ENCODE measurements around the gene SIPA1L3.

SIPA1L3 gene

DNA sequence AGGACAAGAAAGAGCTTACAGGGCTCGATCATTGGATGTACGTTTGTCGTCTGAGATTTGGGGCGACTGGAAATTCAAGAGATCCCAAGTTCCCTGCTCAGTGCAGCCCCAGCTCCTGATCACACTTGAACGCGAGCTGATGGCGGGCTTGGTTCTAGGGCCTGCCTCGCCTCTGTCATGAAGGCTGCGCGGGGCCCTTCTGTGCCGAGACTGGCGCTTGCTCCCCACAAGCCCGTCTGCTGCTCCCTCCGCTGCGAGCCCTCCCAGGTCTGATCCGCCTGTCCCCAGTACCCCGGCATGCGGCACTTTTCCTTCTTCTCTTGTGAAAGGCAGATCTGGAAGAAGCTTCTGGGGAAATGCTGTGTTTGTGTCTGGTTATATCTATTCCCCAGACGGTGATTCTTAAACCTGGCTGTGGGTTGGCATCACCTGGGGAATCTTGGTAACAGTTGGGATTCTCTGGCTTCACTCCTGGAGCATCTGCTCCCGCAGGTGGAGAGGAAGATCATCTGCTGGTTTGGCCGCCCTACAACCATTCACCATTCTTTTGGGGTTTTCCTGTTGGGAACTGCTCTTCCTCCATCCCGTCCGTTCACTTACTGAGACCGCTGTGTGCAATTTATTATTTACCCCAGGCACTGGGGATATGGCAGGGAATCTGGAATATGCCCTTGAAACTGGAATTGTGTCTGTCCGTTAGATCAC, 43.6 kb downstream of the SIPA1L3 start:
- no peak for DNase-seq

DNA sequence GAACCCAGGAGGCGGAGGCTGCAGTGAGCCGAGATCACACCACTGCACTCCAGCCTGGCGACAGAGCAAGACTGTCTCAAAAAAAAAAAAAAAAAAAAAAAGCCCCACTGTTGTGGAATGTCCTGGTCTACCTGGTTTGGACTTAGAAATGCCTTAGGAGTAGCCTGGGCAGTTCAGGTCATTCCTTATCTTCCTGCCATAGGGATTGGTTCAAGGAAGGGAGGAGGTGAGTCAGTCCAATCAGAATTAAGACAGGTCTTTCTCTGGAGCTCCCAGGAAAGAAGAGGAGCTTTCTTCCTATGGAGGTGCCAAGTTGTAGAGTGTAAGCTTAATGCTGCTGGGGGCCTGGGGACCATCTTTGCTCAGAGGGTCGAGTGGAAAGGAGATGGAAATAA, 44.8 kb downstream of the SIPA1L3 start:
- DNase-seq, result no peak

DNA sequence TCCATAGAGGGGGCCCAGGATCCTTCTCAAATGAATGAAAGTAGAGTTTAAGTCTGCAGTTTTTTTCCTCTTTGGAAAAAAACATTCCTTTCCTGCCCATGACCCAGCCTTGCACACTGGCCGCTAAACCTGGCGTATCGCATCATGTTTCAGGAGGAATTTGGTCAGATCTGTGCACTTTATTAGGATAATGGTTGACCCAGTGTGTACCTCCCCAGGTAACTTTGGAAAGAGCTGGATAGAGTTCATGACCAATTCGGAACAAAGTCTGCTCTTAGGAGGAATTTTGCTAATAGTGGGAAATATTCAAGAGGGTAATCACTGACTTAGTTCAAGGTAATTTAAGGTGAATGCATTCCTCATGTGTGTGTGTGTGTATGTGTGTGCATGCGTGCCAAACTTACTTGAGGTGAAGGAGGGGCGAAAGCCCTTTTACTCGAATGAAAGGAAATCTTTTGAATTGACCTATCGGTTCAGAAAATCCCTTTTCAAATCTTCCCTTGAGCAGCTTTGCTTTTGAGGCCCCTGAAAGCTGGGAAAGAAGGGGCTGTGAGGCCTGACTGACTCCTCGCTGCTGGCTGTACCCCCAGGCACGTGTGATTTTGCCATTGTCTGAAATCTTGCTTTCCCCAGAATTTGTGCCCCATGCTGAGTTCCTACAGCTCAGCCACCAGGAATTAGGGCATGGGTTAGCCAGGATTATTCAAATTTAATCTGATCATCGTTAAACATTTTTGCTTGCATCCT, 46.3 kb downstream of the SIPA1L3 start:
- no peak for DNase-seq

DNA sequence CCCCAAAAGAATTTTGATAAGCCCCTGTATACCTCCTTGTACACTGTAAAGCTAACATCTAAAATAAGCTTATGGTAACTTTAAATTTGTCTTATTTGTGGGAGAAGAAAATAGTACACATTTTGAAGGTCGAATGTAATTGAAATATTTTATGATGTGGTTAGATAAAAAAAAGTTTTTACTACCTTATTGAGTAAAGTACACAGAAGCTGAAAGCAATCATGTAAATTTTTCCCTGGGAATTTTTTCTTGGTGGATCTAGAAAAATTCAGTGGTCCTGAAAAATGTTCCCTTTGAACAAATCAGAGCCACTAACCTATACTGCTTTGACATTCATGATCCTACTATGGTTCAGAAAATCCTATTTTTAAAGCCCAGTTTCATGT, 46.9 kb downstream of the SIPA1L3 start:
- DNase-seq, result no peak

DNA sequence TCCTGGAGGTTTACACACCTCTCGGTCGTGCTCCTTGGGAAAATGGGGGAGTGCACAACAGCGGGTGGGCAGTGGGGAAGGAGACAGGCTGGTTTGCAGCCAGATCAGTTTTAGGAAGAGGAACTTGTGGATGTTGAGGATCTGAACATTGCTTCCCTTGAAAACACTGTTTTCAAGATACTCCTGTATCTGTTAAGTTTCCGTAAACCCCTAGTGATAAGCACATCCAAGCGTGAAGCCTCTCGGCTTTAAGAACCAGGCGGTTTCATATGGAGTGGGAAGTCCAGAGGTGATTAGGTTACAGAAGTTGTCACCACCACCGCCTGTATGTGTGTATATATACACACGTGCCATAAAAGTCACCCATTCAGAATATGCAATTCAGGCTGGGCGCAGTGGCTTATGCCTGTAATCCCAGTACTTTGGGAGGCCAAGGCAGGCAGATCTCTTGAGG, 47.4 kb downstream of the SIPA1L3 start:
- no peak for DNase-seq

DNA sequence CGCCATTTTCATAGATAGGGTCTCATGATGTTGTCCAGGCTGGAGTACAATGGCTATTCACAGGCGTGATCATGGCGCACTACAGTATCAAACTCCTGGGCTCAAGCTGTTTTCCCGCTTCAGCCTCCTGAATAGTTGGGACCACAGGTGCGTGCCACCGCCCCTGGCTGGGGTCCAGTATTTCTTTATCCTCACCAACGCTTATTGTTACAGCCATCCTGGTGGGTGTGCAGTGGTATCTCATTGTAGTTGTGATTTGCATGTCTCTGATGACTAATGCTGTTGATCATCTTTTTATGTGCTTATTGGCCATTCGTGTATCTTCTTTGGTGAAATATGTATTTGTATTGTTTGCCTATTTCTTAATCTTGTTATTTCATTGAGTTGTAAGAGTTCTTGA, 49.0 kb downstream of the SIPA1L3 start:
- DNase-seq, result no peak

DNA sequence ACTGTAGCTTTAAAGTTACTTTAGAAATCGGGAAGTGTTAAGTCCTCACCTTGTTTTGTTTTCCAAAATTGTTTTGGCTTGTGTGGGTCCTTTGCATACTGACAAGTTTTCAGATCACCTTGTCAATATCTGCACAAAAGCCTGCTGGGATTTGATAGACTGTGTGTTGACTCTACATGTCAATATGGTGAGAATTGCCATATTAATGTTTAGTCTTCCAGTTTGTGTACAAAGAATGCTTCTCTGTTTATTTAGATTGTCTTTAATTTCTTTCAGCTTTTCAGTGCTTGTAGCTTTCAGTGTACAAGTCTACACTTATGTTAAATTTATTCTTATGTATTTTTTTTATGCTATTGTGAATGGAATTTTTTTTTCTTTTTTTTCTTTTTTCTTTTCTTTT, 50.2 kb downstream of the SIPA1L3 start:
- DNase-seq, result no peak

DNA sequence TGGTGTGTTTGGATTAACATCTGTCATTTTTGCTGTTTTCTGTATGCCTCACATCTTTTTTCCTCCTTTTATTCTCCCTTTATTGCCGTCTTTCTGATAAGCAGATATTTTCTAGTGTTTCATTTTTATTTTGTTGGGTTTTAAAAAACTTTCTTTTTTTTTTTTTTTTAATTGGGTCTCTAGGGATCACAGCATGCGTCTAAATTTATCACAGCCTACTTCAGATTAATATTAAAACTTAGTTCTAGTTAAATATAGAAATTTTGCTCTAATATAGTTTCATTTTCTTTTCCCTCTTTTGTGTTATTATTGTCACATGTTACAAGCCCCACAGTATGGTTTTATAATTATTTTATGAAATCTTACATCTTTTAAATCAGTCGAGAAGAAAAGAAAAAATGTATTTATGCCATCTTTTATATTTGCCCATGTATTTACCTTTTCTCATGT, 52.7 kb downstream of the SIPA1L3 start:
- no peak for DNase-seq

DNA sequence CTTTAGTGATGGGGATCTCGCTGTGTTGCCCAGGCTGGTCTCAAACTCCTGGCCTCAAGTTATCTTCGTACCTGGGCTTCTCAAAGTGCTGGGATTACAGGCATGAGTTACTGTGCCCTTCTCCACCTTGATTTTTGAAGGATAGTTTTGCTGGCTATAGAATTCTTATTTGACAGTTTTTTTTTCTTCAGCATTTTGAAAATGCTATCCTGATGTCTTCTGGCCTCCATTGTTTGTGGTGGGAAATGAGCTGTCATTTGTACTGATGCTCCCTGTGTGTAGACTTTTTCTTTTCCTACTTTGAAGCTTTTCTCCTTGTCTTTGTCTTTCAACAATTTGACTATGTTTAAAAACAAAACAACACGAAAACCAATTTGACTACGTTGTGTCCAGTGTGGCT, 54.2 kb downstream of the SIPA1L3 start:
- DNase-seq, result no peak

DNA sequence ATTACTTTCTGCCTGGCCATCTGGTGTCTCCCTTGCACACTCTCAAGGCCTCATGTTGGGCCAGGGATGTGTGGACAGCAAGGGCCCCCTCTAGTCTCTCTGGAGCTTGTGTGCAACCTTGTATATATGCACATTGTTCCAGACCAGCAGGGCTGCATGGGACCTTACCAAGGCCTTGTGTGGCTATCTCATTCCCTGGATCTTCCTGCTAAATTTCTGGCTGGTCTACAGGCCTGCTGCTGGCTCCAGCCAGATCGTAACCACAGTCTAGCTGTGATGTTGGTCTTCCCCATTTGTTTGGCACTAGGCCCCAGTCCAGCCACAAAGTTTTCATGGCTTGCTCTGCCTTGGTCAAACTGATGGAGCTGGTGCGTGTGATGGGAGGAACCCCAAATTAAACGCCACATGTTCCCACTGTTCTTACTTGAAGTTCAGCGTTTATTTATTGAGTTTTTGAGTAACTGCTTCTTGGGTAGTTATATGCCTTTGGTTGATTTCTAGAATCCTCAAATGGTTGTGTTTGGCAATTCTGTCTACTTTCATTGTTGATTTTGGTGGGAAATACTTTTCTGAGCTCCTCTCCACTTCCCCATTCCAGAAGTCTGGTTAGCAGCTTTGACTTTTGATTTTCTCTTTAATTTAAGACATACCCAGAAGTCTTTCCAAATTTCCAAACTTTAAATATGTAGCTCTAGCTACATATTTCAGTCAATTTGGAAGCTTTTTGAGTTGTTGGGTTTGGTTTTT, 56.4 kb downstream of the SIPA1L3 start:
- DNase-seq, result no peak

DNA sequence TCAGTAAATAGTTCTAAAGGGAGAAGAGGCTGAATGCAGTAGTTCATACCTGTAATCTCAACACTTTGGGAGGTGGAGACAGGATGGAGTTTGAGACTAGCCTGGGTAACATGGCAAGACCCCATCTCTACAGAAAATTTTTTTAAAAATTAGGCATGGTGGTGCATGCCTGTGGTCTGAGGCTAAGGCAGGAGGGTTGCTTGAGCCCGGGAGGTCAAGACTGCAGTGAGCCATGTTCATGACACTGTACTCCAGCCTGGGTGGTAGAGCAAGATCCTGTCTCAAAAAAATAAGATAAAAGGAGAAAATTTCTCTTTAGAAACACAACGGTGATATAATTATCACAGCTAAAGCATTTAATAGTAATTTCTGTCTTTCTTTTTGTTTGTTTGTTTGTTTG, 57.1 kb downstream of the SIPA1L3 start:
- no peak for DNase-seq

DNA sequence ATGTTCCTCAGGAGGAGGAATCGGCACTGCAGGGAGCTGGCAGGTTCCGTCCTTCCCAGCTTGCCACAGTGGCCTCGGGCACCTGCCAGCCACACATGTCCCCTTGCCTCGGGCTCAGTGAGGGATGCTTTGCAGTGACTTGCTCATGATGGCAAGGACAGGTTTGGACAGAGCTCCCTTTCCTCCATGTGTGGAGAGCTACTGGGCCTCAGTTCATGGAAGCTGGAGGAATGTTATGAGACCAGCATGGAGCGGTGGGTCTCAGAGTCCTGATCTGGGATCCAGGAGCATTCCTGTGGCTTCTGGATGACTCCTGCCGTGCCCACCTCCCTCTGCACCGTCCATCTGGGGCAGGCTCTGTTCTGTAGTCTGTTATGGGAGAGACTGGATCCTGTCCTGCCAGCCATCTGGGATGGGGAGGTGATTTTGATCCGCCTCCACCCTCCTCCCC, 59.2 kb downstream of the SIPA1L3 start:
- DNase-seq, result no peak

DNA sequence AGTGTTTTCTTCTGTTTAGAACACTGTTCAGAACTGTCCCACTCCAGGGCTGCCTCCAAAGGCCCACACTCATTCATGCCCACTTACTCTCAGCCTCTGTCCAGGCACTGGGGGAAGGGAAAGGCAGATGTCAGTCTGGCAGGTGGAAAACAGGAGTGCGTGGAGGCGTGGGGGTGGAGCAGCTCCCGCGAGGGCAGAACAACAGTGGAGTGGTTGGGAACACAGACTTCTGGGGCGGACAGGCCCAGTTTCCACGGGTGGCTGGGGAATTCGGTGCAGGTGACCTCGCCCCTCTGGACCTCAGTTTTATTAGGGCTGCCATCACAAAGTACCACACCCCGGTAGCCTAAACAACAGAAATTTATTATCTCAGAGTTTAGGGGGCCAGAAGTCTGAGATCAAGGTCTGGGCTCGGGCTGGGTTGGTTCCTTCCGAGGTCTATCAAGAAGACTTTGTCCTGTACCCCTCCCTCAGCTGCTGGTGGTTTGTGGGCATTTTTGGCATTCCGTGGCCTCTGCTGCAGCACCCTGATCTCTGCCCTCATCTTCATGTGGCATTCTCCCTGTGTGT, 59.7 kb downstream of the SIPA1L3 start:
- DNase-seq, result no peak

DNA sequence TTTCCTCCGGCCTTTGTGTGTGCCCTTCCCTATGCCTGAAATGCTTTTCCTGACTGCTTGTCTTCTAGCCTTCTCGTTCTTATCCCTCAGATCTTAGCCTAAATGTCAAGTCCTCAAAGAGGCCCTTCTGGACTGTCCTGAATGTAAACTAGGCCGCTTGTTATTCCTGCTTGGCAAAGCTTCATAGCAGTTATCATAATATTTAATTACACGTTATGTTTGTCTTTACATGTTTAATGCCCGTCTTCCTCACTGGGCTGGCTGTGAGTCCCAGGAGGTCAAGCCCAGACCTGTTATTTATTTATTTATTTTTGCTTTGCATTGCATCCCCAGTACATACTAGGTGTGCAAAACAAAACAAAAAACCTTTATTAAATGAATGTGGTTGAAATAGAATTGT, 62.7 kb downstream of the SIPA1L3 start:
- DNase-seq, result no peak

DNA sequence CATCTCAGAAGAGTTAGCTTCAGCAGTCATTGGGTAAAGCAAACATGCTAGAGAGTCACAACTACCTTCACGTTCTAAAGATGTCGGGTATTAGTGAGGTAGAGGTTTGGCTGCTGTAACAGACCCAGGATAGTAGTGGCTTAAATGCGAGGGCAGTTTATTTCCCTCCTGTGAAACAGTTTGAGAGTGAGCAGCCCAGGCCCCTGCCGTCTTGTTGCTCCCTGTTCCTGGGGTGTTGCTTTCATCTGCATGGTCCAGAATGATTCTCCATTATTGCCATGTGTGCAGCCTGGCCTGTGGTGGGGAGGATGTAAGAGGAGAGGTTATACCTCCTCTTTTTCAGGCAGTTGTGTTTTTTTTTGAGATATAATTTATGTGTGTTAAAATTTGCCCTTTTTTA, 63.7 kb downstream of the SIPA1L3 start:
- DNase-seq, result no peak

DNA sequence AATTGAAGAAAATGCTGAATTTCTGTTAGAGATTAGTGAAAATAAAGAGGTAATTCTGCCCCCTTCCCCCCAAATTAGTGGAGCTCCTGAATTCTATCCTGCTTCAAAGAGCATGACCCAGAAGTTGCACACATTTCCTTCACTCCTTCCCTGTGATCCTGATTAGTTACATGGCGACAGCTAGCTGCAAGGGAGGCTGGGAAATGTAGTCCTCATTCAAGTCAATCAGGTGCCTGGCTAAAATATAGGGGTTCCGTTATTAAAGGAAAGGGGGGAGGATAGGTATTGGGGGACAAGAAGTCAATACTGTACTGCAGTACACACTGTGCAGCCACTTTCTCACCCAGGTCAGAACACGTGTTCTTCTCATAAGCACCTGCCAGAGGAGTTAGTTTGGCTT, 65.8 kb downstream of the SIPA1L3 start:
- no peak for DNase-seq

DNA sequence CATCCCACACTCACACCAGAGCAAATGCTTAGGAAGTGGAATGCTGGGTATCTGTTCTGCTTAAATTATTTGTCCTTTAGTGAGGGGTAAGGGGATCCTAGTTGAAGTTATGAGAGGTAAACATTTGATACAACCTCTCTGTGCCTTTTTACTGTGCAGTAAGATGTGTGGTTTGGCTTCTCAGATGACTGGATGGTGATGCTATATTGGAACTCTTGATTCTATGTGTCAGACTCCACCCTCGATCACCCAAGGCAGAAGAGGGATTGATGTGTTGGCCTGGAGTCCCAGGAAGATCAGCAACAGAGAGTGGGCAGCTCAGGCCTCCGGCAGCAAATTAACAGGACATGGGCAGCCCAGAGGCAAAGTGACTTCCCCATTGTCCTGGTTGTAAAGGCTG, 66.7 kb downstream of the SIPA1L3 start:
- DNase-seq, result no peak

DNA sequence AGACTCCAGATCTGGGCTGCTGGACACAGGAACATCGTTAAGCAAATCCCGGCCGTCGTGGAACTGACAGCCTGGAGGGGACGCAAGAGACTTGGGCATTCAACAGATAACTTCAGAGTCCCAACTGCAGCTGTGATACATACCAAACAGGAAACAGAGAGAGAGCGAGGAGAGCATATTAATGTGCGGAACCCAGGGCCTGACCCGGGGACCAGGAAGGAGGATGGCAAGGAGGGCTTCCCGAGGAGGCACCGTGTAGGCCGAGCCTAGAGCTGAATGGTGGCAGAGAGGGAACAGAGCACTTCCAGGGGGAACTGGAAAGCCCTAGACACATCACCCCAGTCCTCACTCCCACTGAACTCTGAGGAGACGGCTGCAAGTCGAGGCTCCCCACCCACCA, 68.1 kb downstream of the SIPA1L3 start:
- DNase-seq, result no peak

DNA sequence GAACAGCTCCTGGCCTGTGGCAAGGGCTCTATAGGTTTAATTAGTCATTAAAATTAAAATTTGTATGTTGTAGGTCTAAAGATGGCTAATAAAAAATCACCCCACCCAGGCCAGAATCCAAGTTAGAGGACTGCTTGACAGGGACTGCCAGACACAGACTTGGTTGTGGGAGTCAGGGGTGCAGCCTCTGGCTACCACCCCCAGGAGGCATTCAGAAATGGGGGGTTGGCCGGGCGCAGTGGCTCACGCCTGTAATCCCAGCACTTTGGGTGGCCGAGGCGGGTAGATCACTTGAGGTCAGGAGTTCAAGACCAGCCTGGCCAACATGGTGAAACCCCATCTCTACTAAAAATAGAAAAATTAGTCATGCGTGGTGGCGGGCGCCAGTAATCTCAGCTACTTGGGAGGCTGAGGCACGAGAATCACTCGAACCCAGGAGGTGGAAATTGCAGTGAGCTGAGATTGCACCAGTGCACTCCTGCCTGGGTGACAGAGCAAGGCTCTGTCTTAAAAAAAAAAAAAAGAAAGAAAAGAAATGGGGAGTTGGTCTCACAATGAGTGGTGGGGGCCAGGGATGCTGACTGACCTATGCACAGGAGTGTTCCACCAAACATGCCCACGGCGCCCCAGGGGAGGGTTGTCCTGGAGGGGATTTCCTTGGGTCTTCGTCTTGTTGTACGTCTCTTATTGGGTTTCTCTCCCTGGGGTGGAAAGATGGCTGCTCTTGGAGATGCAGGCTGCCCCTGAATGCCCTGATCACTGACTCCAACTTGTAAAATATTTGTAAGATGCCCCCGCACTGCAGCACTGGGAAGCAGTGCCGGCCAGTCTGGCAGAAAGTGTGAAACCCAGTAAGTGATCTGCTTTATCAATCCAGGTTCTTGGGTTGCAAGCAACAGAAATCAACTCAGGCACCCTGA, 68.8 kb downstream of the SIPA1L3 start:
- DNase-seq, result no peak

DNA sequence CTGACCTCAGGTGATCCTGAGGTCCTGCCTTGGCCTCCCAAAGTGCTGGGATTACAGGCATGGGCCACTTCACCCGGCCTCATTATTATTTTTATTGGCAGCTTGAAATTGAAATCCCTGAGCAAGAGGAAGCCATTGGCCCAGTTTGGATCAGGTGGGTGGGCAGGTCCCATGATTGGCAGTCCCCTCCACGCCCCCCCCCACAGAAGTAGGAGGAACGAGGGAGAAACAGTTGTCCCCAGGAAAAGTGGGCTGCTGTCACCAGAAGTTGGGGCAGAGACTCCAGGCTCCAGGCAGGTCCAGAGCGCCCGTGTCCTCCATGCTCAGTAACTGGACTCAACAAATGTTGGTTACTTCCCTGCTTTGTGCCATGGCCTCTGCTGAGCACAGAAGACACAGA, 70.4 kb downstream of the SIPA1L3 start:
- DNase-seq, result no peak

DNA sequence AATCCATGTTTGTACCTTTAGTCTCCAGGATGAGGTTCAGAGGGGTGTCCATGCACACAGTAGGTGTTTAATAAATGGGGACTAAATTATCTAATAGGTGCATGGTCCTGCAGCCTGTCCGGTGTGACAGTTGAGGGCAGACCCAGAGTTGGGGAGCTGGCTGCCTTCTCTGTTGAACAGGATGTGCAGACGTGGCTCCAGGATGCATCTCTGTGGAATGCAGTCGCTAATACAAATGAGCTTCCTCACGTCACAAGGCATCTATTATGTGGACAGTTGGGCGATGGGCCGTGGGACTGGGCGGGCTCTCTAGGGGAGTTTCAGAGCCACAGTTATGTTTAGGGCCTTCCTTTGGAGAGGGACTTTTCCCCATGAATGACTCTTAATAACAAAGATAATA, 71.0 kb downstream of the SIPA1L3 start:
- no peak for DNase-seq

DNA sequence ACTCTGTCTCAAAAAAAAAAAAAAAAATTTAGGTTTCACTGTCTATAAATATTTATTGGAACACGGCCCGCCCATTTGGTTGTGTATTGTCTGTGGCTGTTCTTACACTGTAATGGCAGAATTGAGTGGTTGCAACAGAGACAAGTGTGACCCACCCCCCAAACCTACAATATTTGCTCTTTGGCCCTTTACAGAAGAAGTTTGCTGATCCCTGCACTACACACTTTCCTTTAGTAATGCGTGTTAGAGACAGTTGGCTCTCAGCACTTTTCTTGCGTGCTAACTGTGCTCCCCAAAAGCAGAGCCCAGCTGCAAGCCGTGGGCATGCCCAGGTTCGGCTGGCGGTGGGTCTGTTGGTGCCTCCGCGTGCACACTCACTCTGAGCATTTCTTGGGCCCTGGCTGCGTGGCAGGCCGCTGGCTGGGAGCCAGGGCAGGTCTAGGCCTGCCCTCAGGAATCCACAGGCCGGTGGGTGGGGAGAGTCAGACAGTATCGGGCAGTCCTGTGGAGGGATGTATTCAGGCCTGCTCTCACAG, 72.6 kb downstream of the SIPA1L3 start:
- DNase-seq, result peak; percentile 4
